IMR-90 (cell line): Measurements from ENCODE around the gene SERPINB13. TPM values are rescaled to one million over a fixed set of nuclear protein-coding genes. Genes with fewer than 3 reads are reported as not detected.

ENCODE experiments used
- ATAC-seq: fragments of 200-7000 bp; cut with Tn5 transposase; 2 replicates; pipeline ENCODE4 v1.9.1; 2020; ENCODE audit warnings: low read depth, mild to moderate bottlenecking, moderate library complexity
- BruUV-seq: library from RNA; stranded (reverse); fragments of 400-500 nt; replicated peaks from 2 replicates; lab custom pipeline; 2021; lab: Mats Ljungman, UMichigan
- CTCF ChIA-PET: fragments of 300-600 bp; formaldehyde crosslinking; extraction: SDS; loops from one replicate; lab custom pipeline; 2021; ENCODE audit warnings: antibody characterized with exemption; lab: Yijun Ruan, JAX
- POLR2A ChIA-PET: fragments of 300-600 bp; sonication (Branson Sonifier 250); formaldehyde crosslinking; loops from one replicate; lab custom pipeline; 2022; ENCODE audit warnings: antibody characterized with exemption; ENCODE audit not compliant: unreplicated experiment; lab: Charles Lee
- DNase-seq: peaks from one replicate; pipeline ENCODE4 v3.0.0; 2013
- H2AFZ ChIP-seq: replicated peaks from 2 replicates; pipeline ENCODE3; 2013; ENCODE audit warnings: low read length, mild to moderate bottlenecking; ENCODE audit not compliant: poor library complexity
- H2AK5ac ChIP-seq: 2 replicates; pipeline ENCODE4 v1.6.1; 2013; ENCODE audit warnings: low read depth, low read length, inconsistent platforms
- H2AK9ac ChIP-seq: replicated peaks from 2 replicates; pipeline ENCODE3; 2013; ENCODE audit warnings: mild to moderate bottlenecking, low read depth, low read length, moderate library complexity; ENCODE audit not compliant: poor library complexity
- H2BK120ac ChIP-seq: 2 replicates; pipeline ENCODE4 v1.6.1; 2013; ENCODE audit warnings: low read depth, low read length, inconsistent platforms
- H2BK15ac ChIP-seq: 3 replicates; pipeline ENCODE4 v1.6.1; 2013; ENCODE audit warnings: low read depth, low read length, inconsistent platforms
- H2BK20ac ChIP-seq: 2 replicates; pipeline ENCODE4 v1.6.1; 2013; ENCODE audit warnings: low read depth, mild to moderate bottlenecking, inconsistent platforms, low read length, moderate library complexity
- H2BK5ac ChIP-seq: 2 replicates; pipeline ENCODE4 v1.6.1; 2013; ENCODE audit warnings: mild to moderate bottlenecking, low read depth, low read length, inconsistent platforms; ENCODE audit not compliant: poor library complexity, severe bottlenecking
- H3K14ac ChIP-seq: replicated peaks from 2 replicates; pipeline ENCODE4 v1.6.1; 2013; ENCODE audit warnings: low read depth, low read length, inconsistent platforms
- H3K18ac ChIP-seq: 2 replicates; pipeline ENCODE4 v1.6.1; 2013; ENCODE audit warnings: low read depth, low read length, control low read depth
- H3K23ac ChIP-seq: 2 replicates; pipeline ENCODE4 v1.6.1; 2013; ENCODE audit warnings: low read depth, low read length, inconsistent platforms
- H3K27ac ChIP-seq: 2 replicates; pipeline ENCODE4 v1.5.1; 2013; ENCODE audit warnings: mild to moderate bottlenecking, control low read depth, low read length; ENCODE audit not compliant: insufficient read depth
- H3K27me3 ChIP-seq: 2 replicates; pipeline ENCODE4 v1.6.1; 2013; ENCODE audit warnings: low read length; ENCODE audit not compliant: control insufficient read depth, insufficient read depth
- H3K36me3 ChIP-seq: 2 replicates; pipeline ENCODE4 v1.6.1; 2013; ENCODE audit warnings: low read length, mixed read lengths; ENCODE audit not compliant: control insufficient read depth, insufficient read depth
- H3K4ac ChIP-seq: 2 replicates; pipeline ENCODE4 v1.6.1; 2013; ENCODE audit warnings: low read depth, low read length, inconsistent platforms
- H3K4me1 ChIP-seq: 2 replicates; pipeline ENCODE4 v1.6.1; 2013; ENCODE audit warnings: low read length, mixed read lengths; ENCODE audit not compliant: control insufficient read depth, insufficient read depth
- H3K4me2 ChIP-seq: 2 replicates; pipeline ENCODE4 v1.6.1; 2013; ENCODE audit warnings: low read depth, mild to moderate bottlenecking, control low read depth, low read length, moderate library complexity
- H3K4me3 ChIP-seq: 2 replicates; pipeline ENCODE4 v1.5.1; 2013; ENCODE audit warnings: low read depth, mild to moderate bottlenecking, control low read depth, low read length, moderate library complexity; ENCODE audit not compliant: insufficient read depth
- H3K56ac ChIP-seq: 2 replicates; pipeline ENCODE4 v1.6.1; 2013; ENCODE audit warnings: low read length, inconsistent platforms; ENCODE audit not compliant: insufficient read depth; ENCODE audit errors: extremely low read depth
- H3K79me1 ChIP-seq, 2 experiments: 2 replicates each; pipeline ENCODE4 v1.6.1; 2013; ENCODE audit warnings: low read length in 2 of 2, inconsistent platforms in 1 of 2, low read depth in 1 of 2
- H3K9ac ChIP-seq: 2 replicates; pipeline ENCODE4 v1.6.1; 2013; ENCODE audit warnings: low read depth, low read length, control low read depth
- H3K9me1 ChIP-seq: 2 replicates; pipeline ENCODE4 v1.6.1; 2013; ENCODE audit warnings: low read length, inconsistent platforms; ENCODE audit not compliant: insufficient read depth
- H3K9me3 ChIP-seq: 2 replicates; pipeline ENCODE4 v1.6.1; 2013; ENCODE audit warnings: low read length; ENCODE audit not compliant: control insufficient read depth, insufficient read depth
- H4K20me1 ChIP-seq: 2 replicates; pipeline ENCODE4 v1.6.1; 2013; ENCODE audit warnings: low read length, inconsistent platforms; ENCODE audit not compliant: insufficient read depth
- H4K5ac ChIP-seq: 2 replicates; pipeline ENCODE4 v1.6.1; 2013; ENCODE audit warnings: mild to moderate bottlenecking, low read depth, low read length, control low read depth
- H4K8ac ChIP-seq, 2 experiments: 2 replicates each; pipeline ENCODE4 v1.6.1; 2013; ENCODE audit warnings: low read depth in 2 of 2, low read length in 2 of 2, control low read depth in 1 of 2, inconsistent platforms in 1 of 2
- H4K91ac ChIP-seq: 2 replicates; pipeline ENCODE4 v1.6.1; 2013; ENCODE audit warnings: low read depth, low read length, inconsistent platforms; ENCODE audit not compliant: insufficient read depth
- BHLHE40 ChIP-seq: fragments of 150-350 bp; IDR thresholded peaks from 2 replicates; pipeline ENCODE4 v1.6.1; 2016; ENCODE audit warnings: mild to moderate bottlenecking, low read depth, low read length
- CEBPB ChIP-seq: IDR thresholded peaks from 2 replicates; pipeline ENCODE4 v1.6.1; 2012; ENCODE audit warnings: low read depth, low read length, improper control_type of control experiment
- CHD1 ChIP-seq: IDR thresholded peaks from 2 replicates; pipeline ENCODE4 v1.6.1; 2012; ENCODE audit warnings: low read depth, low read length, improper control_type of control experiment
- FOS ChIP-seq: fragments of 150-350 bp; IDR thresholded peaks from 2 replicates; pipeline ENCODE4 v1.6.1; 2016; ENCODE audit warnings: low read depth, low read length
- MAFK ChIP-seq: IDR thresholded peaks from 2 replicates; pipeline ENCODE4 v1.6.1; 2012; ENCODE audit warnings: low read depth, low read length, improper control_type of control experiment
- MAZ ChIP-seq: IDR thresholded peaks from 2 replicates; pipeline ENCODE4 v1.6.1; 2012; ENCODE audit warnings: low read depth, mild to moderate bottlenecking, low read length, improper control_type of control experiment, moderate library complexity, borderline replicate concordance
- MXI1 ChIP-seq: IDR thresholded peaks from 2 replicates; pipeline ENCODE4 v1.6.1; 2012; ENCODE audit warnings: low read depth, mild to moderate bottlenecking, low read length, moderate library complexity, borderline replicate concordance
- NFE2L2 ChIP-seq: fragments of 150-350 bp; IDR thresholded peaks from 2 replicates; pipeline ENCODE4 v1.6.1; 2016; ENCODE audit warnings: low read depth, mild to moderate bottlenecking, low read length
- POLR2A ChIP-seq: IDR thresholded peaks from 2 replicates; pipeline ENCODE4 v1.6.1; 2012; ENCODE audit warnings: mild to moderate bottlenecking, low read depth, low read length
- RAD21 ChIP-seq: IDR thresholded peaks from 2 replicates; pipeline ENCODE4 v1.6.1; 2012; ENCODE audit warnings: low read length, improper control_type of control experiment
- RCOR1 ChIP-seq: IDR thresholded peaks from 2 replicates; pipeline ENCODE4 v1.6.1; 2012; ENCODE audit warnings: mild to moderate bottlenecking, low read length, improper control_type of control experiment; ENCODE audit not compliant: insufficient replicate concordance
- RFX5 ChIP-seq: IDR thresholded peaks from 2 replicates; pipeline ENCODE4 v1.8.0; 2012; ENCODE audit warnings: low read depth, mild to moderate bottlenecking, low read length, moderate library complexity
- SMC3 ChIP-seq: fragments of 150-350 bp; IDR thresholded peaks from 2 replicates; pipeline ENCODE4 v1.6.1; 2016; ENCODE audit warnings: low read depth, mild to moderate bottlenecking, antibody characterized with exemption, low read length, moderate library complexity
- WGBS, 2 experiments: methylation state at CpG; one replicate each; pipeline versions ENCODE4 v1.1.5 to v1.1.7; 2013; ENCODE audit warnings: missing lambda C conversion rate in 2 of 2; ENCODE audit not compliant: insufficient read length in 1 of 2; ENCODE audit errors: extremely low coverage in 2 of 2; 5-methylcytosine and 5-hydroxymethylcytosine counted together
- dilution Hi-C: fragments of 300-500 bp; cut with HindIII; formaldehyde crosslinking; loops from one replicate; pipeline ENCODE4 v1.14.3; 2018; ENCODE audit warnings: low sequenced_read_pairs; ENCODE audit not compliant: unreplicated experiment
- in situ Hi-C: fragments of 300-500 bp; cut with MboI; formaldehyde crosslinking; loops from 3 replicates; pipeline ENCODE4 v1.14.3; 2019; ENCODE audit warnings: low sequenced_read_pairs, inconsistent platforms, mixed read lengths
- intact Hi-C: fragments of 100-400 bp; cut with micrococcal nuclease; formaldehyde crosslinking; loops from 2 replicates; pipeline ENCODE4 v1.10.0; 2022
- polyA plus RNA-seq, 3 experiments: library from polyadenylated mRNA; depleted of rRNA; stranded (reverse); fragments of >200 nt; gene quantifications; 2 replicates each; pipeline ENCODE4 v1.2.3, GENCODE V29; 2012; ENCODE audit warnings: low replicate concordance in 1 of 3
- total RNA-seq: library from RNA; depleted of rRNA; stranded (reverse); fragments of >200 nt; gene quantifications from 2 replicates; pipeline ENCODE4 v1.2.3, GENCODE V29; 2012
- TF ChIP-seq, protein P1 (sequence below): fragments of 150-350 bp; IDR thresholded peaks from 2 replicates; pipeline ENCODE4 v1.6.1; 2016; ENCODE audit warnings: low read depth, mild to moderate bottlenecking, low read length, moderate library complexity, borderline replicate concordance
- TF ChIP-seq, protein P2 (sequence below): fragments of 150-350 bp; IDR thresholded peaks from 2 replicates; pipeline ENCODE4 v1.6.1; 2017; ENCODE audit warnings: mild to moderate bottlenecking, antibody characterized with exemption, low read length, low read depth
- TF ChIP-seq, protein P3 (sequence below): conservative IDR thresholded peaks from 2 replicates; pipeline ENCODE4 v1.5.1; 2012; ENCODE audit warnings: mild to moderate bottlenecking, low read depth, low read length, improper control_type of control experiment

Gene SERPINB13
- total and polyA plus RNA-seq, 2 of the 4 experiments (the other 2 are of a cell fraction) = not detected

DNA sequence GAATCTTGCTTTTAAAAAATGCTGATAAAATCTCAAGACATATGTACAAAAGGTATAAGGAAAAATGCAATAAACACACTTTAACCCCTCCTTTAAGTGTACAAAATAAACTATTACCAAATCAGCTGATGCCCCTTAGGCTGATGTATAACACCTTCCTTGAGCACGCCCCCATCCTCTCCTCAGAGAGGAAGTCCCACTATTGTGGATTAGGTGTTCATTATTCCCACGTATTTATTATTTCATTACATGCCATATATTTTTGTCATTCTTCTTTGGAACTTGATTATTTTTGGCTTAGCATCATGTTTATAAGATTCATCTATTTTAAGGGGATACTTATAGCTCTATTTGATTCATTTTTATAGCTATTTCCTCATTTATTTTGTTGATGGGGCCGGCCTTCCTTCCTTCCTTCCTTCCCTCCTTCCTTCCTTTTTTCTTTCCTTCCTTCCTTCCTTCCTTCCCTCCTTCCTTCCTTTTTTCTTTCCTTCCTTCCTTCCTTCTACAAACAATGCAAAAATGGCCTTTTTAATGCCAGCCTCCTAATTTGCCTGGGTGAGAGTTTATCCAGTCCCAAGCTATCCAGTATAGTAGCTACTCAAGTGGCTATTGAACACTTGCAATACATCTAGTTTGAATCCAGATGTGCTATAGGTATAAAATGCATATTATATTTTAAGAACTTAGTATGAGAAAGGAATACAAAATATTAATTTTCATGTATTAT lies 4.0 kb downstream of the SERPINB13 start:
- DNase-seq (no peak), ATAC-seq (no peak)
- WGBS, 2 experiments = no CpG with 5 or more reads among the region's 3 CpGs
- Histone ChIP-seq H3K79me1 (no peaks in the 10 kb centered on the region), H3K23ac (no peak overlapping the region), H3K27ac (no peak overlapping the region), H3K9me1 (no peaks in the 10 kb centered on the region), H3K18ac (no peak overlapping the region), H3K14ac (no peak overlapping the region), H2AFZ (no peak overlapping the region), H3K9ac (no peak overlapping the region), H3K36me3 (no peaks in the 10 kb centered on the region), H4K91ac (no peak overlapping the region), H2AK5ac (no peak overlapping the region), H2BK15ac (no peak overlapping the region), H3K56ac (no peak overlapping the region), H4K8ac (no peak overlapping the region), H4K20me1 (no peaks in the 10 kb centered on the region), H3K4ac (no peak overlapping the region), H2BK20ac (no peak overlapping the region), H3K4me2 (no peak overlapping the region), H3K4me3 (no peak overlapping the region), H3K4me1 (no peaks in the 10 kb centered on the region), H3K27me3 (peaks cover 11% of the 10 kb centered on the region; the same call in 1 of the 2 replicates), H2BK5ac (no peak overlapping the region), H2AK9ac (no peak overlapping the region), H2BK120ac (no peak overlapping the region), H4K5ac (no peak overlapping the region), H3K9me3 (no peaks in the 10 kb centered on the region; the same call in 1 of the 2 replicates)
- ChIA-PET POLR2A (no interaction called here), CTCF (interaction anchor here (0.9 kb wide), 1 partner anchor 12 kb away, joined by 3 read pairs; no protein-coding TSS in a partner anchor)
- TF ChIP-seq RAD21 = no peak
- TF ChIP-seq RCOR1 = no peak
- TF ChIP-seq POLR2A = no peak
- no peak for TF ChIP-seq RFX5
- no peak for TF ChIP-seq NFE2L2
- no peak for TF ChIP-seq CEBPB
- no peak for TF ChIP-seq BHLHE40
- TF ChIP-seq, protein P1, sequence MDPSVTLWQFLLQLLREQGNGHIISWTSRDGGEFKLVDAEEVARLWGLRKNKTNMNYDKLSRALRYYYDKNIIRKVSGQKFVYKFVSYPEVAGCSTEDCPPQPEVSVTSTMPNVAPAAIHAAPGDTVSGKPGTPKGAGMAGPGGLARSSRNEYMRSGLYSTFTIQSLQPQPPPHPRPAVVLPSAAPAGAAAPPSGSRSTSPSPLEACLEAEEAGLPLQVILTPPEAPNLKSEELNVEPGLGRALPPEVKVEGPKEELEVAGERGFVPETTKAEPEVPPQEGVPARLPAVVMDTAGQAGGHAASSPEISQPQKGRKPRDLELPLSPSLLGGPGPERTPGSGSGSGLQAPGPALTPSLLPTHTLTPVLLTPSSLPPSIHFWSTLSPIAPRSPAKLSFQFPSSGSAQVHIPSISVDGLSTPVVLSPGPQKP = no peak
- TF ChIP-seq MXI1 = no peak
- TF ChIP-seq, protein P2, sequence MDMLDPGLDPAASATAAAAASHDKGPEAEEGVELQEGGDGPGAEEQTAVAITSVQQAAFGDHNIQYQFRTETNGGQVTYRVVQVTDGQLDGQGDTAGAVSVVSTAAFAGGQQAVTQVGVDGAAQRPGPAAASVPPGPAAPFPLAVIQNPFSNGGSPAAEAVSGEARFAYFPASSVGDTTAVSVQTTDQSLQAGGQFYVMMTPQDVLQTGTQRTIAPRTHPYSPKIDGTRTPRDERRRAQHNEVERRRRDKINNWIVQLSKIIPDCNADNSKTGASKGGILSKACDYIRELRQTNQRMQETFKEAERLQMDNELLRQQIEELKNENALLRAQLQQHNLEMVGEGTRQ = no peak
- no peak for TF ChIP-seq SMC3
- no peak for TF ChIP-seq CHD1
- TF ChIP-seq MAZ = no peak
- no peak for TF ChIP-seq MAFK
- TF ChIP-seq, protein P3, sequence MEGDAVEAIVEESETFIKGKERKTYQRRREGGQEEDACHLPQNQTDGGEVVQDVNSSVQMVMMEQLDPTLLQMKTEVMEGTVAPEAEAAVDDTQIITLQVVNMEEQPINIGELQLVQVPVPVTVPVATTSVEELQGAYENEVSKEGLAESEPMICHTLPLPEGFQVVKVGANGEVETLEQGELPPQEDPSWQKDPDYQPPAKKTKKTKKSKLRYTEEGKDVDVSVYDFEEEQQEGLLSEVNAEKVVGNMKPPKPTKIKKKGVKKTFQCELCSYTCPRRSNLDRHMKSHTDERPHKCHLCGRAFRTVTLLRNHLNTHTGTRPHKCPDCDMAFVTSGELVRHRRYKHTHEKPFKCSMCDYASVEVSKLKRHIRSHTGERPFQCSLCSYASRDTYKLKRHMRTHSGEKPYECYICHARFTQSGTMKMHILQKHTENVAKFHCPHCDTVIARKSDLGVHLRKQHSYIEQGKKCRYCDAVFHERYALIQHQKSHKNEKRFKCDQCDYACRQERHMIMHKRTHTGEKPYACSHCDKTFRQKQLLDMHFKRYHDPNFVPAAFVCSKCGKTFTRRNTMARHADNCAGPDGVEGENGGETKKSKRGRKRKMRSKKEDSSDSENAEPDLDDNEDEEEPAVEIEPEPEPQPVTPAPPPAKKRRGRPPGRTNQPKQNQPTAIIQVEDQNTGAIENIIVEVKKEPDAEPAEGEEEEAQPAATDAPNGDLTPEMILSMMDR = no peak
- no peak for TF ChIP-seq FOS
- in situ Hi-C loops = no loop called here
- dilution Hi-C loops = no loop called here
- intact Hi-C loops = no loop called here
- BruUV-seq = no TSS peak
